ENCODE results near the gene SLC22A23.

The SLC22A23 gene, protein sequence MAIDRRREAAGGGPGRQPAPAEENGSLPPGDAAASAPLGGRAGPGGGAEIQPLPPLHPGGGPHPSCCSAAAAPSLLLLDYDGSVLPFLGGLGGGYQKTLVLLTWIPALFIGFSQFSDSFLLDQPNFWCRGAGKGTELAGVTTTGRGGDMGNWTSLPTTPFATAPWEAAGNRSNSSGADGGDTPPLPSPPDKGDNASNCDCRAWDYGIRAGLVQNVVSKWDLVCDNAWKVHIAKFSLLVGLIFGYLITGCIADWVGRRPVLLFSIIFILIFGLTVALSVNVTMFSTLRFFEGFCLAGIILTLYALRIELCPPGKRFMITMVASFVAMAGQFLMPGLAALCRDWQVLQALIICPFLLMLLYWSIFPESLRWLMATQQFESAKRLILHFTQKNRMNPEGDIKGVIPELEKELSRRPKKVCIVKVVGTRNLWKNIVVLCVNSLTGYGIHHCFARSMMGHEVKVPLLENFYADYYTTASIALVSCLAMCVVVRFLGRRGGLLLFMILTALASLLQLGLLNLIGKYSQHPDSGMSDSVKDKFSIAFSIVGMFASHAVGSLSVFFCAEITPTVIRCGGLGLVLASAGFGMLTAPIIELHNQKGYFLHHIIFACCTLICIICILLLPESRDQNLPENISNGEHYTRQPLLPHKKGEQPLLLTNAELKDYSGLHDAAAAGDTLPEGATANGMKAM
- total RNA-seq, result 2.7 to 11.1 reads per million in 2 donors

DNA sequence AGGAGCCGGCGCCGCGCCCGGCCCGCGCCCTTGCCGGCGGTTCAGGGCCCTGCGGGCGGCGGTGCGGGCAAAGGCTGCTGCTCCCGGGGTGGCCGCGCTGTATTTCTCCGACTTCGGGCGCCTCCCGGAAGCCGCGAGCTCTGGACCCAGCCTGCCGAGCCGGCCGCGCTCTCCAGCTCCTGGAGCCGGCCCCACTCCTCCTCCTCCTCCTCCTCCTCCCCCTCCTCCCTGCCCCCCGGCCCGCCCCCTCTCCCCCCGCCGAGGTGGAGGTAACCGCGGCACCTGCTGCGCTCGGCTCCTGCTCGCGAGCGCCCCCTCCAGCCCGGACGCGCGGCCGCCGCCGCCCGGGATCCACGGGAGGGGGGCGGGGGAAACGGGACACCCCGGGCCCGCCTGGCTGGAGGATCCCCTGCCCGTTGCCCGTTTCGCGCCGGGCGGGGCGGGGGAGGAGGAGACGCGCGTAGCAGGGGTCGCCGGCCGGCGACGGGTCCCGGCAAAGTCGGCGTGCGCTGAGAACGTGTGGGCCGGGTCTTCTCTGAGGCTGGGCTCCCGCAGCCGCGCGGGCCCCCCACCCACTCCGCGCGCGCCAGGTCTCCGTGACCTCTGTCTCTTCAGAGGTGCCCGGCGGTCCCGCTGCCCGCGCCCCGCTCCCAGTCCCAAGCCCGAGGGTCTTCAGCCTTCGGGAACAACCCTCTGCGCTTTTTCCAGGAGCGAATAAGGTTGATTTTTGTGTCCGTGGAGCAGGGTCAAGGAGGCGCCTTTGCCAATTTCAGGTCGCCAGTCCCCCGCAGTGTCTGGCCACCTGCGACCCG lies at the start of gene SLC22A23:
Gene SLC22A23 (minus strand): TSS at position 153 of the 812 bp plus-strand sequence. CDS start 491 bp downstream, outside the sequence.
- DNase-seq, result peak; percentile 73

DNA sequence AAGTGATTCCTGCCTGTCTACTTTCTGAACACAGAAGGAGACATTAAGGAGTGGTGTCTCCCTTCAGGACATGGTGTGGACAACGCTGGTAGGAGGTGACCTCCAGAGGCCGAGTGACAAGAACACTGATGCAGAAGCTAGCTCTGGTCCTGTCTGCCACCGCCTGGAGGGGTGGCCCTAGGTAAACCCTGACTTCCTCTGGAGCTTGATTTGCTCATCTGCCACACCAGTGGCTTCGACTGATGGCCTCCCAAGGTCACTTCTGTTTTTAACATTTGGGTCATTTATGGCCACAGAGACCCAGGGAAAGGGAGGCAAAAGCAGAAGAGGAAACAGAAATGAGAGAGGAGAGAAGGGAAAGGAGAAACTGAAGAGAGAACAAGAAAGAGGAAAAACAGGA lies 49.4 kb upstream of the SLC22A23 start:
- DNase-seq, result no peak

DNA sequence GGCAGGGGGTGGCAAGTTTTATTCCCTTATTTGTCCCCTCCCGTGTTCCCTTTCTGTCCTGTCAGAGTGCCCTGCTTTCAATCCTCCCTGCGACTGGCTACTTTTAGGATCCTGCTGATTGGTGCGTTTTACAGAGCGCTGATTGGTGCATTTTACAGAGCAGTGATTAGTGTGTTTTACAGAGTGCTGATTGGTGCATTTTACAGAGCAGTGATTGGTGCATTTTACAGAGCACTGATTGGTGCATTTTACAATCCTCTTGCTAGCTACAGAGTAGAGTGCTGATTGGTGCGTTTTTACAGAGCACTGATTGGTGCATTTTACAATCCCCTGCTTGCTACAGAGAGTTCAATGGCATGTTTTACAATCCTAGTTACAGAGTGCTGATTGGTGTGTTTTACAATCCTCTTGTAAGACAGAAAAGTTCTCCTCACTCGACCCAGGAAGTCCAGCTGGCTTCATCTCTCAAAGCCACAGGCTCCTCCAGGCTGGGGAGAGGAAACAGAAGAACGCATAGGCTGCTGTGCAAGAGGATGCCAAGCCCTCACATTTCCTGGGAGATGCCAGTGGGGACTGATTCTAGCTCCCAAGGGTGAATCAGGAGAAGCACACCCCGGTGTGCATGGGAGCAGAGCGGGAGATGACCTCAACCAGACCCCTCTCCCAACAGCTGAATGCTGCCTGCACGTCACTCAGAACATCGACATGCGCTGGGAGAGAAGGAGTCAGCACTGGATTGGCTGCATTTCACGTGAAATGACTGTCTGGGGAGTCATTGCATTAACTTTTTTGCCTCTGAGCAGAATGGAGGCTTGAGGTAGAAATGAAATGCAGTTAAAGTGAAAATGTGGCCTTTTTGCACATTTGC lies 48.3 kb upstream of the SLC22A23 start:
- no peak for DNase-seq

DNA sequence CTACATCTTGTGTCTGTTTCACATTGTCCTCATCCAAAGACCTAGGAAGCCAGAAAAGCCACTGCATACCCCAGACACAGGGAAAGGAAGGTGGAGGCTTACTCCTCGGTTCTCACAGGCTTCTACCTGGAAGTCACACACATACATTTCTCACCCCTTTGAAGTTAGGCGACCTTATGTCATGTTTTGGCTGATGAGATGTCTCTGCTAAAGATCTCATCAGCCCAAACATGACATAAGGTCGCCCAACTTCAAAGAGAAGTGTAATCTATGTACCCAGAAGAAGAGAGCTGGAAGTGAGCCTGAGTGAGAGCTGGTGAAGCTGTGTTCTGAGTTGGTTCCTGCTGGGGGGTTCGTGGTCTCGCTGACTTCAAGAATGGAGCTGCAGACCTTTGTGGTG lies 47.5 kb upstream of the SLC22A23 start:
- no peak for DNase-seq

DNA sequence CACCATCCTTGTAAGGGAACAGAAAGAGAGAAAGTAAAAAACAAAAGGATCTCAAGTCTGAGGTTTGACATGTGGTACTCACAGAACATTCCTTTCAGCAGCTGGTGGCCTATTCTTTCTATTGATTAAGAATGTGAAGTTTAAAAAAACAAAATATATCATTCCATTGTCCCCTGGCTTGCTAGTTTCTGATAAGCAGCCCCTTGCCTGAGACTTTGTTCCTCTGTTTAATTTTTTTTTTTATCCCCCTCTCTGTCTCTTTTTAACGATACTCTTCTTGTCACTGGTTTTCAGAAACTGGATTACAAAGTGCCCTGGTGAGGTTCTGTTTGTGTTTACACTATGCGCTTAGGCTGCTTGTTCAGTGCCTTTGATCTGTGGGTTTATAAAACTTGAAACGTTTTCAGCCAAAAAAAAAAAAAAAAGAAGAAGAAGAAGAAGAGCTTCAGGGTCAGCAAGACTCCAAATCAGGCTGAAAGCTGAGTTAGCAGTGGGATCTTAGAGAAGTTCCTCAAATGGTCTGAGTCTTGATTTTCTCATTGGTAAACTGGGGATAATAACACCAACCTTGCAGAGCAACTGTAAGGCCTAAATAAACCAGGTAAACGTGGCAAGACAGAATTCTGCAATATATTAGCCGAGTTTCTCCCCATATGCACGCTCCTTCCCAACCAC lies 45.1 kb upstream of the SLC22A23 start:
- no peak for DNase-seq

DNA sequence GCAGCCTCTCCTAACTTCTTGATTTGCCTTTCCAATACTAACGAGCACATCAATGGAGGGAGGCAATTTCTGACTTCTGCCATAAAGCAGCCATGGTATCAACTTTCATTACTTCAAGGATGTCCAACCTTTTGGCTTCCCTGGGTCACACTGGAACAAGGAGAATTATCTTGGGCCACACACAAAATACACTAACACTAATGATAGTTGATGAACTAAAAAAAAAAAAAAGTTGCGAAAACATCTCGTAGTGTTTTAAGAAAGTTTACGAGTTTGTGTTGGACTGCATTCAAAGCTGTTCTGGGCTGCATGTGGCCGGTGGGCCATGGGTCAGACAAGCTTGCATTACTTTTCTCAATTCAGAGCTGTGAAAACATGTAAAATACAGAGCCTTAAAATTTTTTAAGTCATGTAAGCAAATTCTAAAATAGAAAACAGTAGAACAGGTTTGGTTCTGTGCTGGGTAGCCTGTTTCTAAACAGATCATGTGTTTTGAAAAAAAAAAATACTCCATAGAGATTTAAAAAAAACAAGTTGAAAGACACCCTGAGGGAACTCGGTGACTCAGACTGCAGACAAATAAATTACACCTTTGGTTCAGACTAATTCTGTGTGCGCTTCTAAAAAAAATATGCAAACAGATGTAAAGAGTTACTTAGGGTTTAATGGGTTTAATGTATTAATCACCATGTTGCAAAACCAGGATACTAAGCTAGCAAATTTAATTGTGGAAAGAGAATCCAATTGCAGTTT lies 43.6 kb upstream of the SLC22A23 start:
- no peak for DNase-seq

DNA sequence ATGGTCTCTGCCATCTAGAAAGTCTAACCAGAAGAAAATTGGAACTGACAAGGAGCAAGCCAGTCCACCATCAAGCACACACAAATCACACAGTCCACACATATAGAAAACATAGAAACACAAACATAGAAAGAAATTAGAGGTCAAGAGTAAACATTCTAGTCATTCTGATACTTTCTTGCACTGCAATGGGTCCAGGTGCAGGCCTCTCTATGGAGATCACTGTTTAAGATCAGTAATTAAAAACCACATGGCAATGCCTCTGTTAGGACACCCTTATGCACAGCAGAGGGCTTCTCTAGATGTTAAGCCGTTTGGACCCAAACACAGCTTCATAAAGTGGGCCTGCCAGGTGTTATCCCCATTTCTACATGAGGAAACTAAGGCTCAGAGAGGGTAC lies 42.8 kb upstream of the SLC22A23 start:
- no peak for DNase-seq

DNA sequence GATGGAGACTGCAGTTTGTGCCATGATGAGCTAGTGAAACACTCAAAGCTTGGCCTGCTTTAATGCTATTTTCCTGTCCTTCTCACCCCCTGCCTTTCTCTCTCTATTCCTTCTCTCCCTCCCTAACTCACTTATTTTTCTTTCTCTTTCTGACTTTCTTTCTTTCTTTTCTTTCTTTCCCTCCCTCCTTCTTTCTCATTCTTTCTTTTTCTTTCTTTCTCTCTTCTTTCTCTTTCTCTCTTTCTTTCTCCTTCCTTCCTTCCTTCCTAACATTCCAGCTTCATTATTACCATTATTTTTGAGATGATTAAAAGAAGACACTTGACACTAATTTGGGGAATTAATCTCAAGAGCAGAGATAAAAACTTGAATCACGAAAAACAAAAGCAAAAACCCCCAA lies 39.5 kb upstream of the SLC22A23 start:
- DNase-seq, result no peak

DNA sequence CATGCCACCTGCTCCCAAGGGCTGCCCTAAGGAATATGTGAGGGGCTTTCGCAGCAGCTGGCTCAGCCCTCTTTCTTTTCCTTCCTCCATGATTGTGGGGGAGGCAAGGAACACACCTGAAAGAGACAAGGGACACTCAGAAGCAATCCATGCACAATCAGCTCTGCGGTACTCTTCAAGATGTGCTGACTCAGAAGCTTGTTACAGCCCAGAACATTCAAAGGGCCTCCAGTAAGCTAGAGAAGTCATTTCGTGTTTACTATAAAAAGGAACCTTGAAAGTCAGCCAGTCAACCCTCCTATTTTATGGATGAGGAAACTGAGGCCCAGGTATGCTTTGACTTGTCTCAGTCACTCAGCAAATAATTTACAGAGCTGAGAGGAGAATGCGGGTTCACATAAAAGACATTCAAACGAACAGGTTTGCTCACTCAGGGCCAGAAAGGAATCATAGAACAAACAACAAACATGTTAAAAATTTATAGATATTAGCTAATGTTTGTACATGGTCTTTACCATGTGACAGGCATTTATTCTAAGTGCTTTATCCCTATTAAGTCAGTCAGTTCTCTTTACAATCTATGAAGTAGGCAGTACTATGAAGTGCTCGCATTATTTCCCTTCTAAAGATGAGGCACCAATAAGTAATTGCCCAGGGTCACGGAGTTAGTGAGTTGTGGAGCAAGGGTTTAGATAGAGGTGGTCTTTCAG lies 37.7 kb upstream of the SLC22A23 start:
- no peak for DNase-seq

DNA sequence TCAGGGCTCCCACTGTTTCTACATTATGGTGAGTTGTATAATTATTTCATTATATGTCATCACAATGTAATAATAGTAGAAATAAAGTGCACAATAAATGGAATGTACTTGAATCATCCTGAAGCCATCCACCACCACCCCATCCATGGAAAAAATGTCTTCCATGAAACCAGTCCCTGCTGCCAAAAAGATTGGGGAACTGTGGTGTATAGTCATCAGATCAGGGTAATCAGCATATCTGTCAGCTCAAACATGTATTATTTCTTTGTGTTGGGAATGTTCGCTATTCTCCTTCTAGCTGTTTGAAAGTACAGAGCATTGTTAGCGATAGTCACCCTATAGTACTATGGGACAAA lies 33.8 kb upstream of the SLC22A23 start:
- DNase-seq, result no peak

DNA sequence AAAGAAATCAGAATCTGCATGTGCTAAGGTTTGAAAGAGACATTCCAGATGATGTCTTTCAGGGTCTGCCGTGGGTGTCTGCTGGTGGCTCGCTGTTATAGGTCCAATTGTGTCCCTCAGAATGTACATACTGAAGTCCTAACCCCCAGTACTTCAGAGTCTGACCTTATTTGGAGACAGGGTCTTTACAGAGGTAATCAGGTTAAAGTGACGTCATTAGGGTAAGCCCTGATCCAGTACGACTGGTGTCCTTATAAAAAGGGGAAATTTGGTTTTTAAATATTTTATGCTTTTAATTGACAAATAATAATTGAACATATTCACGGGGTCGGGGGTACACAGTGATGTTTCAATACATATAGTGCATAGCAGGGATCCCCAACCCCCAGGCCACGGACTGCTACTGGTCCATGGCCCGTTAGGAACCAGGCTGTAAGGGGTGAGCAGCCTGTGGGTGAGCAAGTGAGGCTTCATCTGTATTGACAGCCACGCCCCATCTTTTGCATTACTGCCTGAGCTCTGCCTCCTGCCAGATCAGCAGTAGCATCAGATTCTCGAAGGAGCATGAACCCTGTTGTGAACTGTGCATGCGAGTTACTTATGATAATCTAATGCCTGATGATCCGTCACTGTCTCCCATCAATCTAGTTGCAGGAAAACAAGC lies 33.2 kb upstream of the SLC22A23 start:
- no peak for DNase-seq

DNA sequence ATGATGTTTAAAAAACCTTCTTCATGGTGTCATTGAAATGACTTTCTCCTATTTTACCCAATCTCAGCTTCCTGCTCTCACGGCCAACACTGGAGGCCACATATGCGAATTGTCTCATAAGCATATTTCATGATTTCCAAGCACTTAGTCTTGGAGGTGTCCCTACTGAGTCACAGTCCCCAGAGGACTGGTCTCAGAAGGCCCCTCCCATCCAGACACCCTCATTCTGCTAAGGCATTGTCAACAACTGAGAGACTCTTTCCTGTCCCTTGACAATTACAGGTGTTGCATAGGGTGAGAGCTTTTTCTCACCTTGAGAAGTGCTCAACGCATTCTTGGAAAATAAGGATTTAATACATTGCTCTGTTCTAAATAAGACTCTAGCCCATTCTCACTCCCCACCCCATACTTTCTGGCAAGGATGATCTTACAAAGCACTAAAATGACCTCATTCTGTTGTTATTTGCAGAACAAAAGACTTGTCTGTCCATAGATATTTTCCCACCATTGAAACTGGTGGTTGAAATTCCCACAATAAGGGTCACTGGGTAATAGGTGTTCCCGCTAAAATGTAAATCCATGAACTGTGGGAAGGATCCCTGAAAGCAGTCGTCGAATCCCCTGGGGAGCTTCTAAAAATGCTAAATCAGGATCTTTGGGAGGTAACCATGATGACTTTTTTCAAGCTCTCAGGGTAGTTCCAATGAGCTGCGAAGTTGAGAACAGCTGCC lies 32.3 kb upstream of the SLC22A23 start:
- DNase-seq, result no peak

DNA sequence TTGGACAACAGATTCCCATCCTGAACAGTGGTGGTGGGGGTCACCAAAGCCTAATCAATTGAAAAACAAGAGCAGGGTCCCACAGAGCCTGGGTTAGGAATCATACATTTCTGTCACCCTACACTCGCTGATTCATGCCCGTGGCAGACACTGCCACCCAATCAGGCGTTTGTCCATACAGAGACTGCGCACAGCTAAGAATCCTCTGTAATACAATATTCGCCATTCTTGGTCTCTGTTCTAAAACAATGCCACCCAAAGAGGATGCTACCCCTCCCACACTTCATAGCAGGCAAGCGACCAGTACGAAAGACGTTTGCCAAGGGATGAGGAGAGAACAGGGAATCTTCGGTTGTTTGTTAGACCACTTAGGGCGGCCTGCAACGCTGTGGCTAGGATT lies 28.1 kb upstream of the SLC22A23 start:
- no peak for DNase-seq

DNA sequence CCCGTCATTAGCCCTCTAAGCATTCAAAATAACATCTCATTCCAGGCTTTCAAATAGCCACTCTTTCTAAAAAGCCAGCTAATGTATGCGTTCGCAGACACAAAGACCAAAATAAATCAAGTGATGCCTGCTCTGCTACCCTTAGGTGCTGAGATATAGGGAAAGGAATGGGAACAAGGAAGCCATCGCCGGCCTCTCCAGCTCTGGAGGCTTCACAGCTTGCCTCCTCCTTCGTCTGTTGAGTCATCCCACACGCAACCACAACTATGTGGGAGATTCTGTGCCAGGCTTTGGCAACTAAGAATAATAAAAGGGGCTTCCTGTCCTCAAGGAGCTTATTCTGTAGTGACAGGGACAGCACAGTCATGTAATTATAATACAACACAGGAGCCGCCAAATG lies 27.3 kb upstream of the SLC22A23 start:
- no peak for DNase-seq

DNA sequence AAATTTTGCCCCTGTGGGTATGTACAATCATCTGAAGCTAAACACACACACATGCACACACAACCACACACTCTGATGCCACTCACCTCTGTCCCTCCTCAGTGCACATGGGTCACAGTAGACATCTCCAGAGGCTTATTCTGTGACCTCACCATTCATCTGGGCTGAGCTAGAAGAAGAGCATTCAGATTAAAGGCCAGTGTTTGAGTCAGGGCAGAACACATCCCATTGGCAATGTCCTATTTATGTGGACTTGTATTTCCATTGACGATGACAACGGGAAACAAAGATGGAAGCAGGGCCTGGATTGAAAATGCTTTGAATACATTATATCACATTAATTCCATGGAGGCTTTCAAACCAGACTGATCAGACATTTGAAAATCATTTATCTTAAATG lies 26.8 kb upstream of the SLC22A23 start:
- no peak for DNase-seq

DNA sequence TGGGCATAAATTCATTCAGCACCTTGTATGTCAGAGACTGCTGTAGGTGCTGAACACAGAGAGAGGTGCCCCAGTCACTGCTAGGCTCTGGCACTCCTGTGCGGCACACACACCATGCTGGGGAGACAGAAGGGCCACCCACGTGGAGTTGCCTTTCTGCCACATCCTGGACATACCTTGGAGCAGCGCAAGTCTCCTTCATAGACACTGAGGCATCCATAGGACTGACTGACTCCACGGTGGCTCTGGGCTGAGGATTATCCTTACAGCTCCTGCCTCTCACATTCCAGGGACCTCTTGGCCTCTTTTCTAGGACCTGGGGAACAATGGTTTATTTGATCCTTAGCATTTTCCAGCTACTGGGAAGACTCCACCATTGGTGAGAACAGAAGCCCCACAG lies 26.0 kb upstream of the SLC22A23 start:
- DNase-seq, result no peak

DNA sequence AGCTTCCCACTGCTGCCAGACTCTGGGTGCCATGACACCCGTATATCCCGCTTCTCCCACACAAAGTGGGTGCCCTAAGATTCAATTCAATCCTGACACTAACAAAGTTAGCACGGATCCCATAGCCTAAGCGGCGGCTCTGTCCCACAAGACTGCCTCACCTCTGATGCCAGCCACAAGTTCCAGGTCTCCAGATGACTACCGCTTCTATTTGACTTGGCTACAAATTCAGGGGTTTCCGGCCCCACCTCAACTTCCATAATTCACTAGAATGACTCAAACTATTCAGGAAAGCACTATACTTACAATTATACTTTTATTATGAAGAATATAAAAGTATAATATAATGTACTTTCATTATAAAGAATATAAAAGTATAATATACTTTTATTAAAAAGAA lies 24.8 kb upstream of the SLC22A23 start:
- no peak for DNase-seq

DNA sequence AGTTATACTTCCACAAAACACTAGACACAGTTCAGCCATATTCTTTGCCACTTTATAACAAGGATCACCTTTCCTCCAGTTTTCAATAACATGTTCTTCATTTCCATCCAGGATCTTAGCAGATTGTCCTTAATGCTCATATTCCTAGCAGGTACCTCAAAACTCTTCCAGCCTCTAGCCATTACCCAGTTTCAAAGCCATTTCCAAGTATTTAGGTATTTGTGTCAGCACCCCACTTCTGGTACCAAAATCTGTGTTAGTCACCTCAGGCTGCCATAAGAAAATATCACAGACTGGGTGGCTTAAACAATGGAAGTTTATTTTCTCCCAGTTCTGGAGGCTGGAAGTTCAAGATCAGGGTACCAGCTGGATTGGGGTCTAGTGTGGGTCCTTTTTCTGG lies 23.2 kb upstream of the SLC22A23 start:
- DNase-seq, result no peak

DNA sequence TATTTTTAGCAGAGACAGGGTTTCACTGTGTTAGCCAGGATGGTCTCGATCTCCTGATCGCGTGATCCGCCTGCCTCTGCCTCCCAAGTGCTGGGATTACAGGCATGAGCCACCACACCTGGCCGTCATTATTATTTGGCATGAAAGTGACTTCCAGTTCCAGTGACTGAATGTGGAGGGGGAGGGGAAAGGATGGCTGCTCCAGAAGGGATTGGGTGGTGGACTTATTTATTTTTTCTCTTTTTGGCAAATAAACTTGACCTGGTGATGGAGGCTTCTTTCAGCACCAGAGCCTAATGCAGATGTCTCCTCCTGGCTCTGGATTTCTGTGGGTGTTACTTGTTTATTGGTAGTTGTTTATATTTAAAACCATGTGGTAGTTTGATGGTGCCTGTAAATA lies 16.9 kb upstream of the SLC22A23 start:
- no peak for DNase-seq
